Uterus (tissue), 2 donors: ENCODE data around the gene ETS1.

ENCODE experiments used
- CTCF ChIP-seq, 4 experiments: fragments of 200-600 bp in 2 of 4; fragments of 450-650 bp in 2 of 4; sonication (generic) in 2 of 4; IDR thresholded peaks; one replicate each; pipeline ENCODE4 v1.5.1; 2016 to 2019; ENCODE audit warnings: antibody characterized with exemption in 4 of 4, mild to moderate bottlenecking in 2 of 4, moderate library complexity in 1 of 4
- POLR2A ChIP-seq, 2 donors: fragments of 450-650 bp; IDR thresholded peaks; one replicate each; pipeline ENCODE4 v1.6.1; 2016; ENCODE audit warnings: antibody characterized with exemption in 2 of 2, mild to moderate bottlenecking in 1 of 2, moderate library complexity in 1 of 2

GRCh38 chr11:128484172-128484571 lies 103.2 kb downstream of the ETS1 start:
- TF ChIP-seq CTCF (IDR thresholded peaks at IDR 0.05): no peak
- TF ChIP-seq POLR2A (IDR thresholded peaks at IDR 0.05): no peak
